ENCODE measurements around the gene RBM15.

The RBM15 gene

GRCh38 chr1:110348050-110348449 is 8.9 kb downstream of the RBM15 start:
- no peak overlapping the region for H3K9ac ChIP-seq (ENCODE audit: low read length)
- TF ChIP-seq EZH2 (optimal IDR thresholded peaks at IDR 0.05; ENCODE audit: low read depth, low read length): no peak
- TF ChIP-seq CTCF (IDR thresholded peaks at IDR 0.05; ENCODE audit: low read length): no peak
- no peak for TF ChIP-seq EZH2phosphoT487 (IDR thresholded peaks at IDR 0.05; ENCODE audit: low read length)
- no peak overlapping the region for H3K27ac ChIP-seq (ENCODE audit: low read length)
- H3K79me2 ChIP-seq (ENCODE audit: low read length): peaks cover 92% of the 10 kb centered on the region
- peaks cover 14% of the 10 kb centered on the region for H4K20me1 ChIP-seq (ENCODE audit: insufficient read depth, low read length)
- H2AFZ ChIP-seq (ENCODE audit: low read length): no peak overlapping the region
- no peak overlapping the region for H3K4me2 ChIP-seq (ENCODE audit: low read depth, low read length)
- DNase-seq: no peak
- no peaks in the 10 kb centered on the region for H3F3A ChIP-seq (ENCODE audit: insufficient read depth, low read length)
- no peak overlapping the region for H3K4me3 ChIP-seq (ENCODE audit: low read length)
- no peaks in the 10 kb centered on the region; the same call in 1 of the 2 replicates for H3K36me3 ChIP-seq (replicated peaks; ENCODE audit: insufficient read depth, low read length)
- H3K9me2 ChIP-seq (replicated peaks; ENCODE audit: insufficient read depth, low read length): no peaks in the 10 kb centered on the region
- H3K9me3 ChIP-seq (replicated peaks; ENCODE audit: insufficient read depth, low read length): no peaks in the 10 kb centered on the region
- H3K4me1 ChIP-seq (ENCODE audit: low read length): no peaks in the 10 kb centered on the region
- no peaks in the 10 kb centered on the region for H3K27me3 ChIP-seq (replicated peaks; ENCODE audit: insufficient read depth, low read length)

- Histone ChIP-seq H3K9ac (ENCODE audit: low read length) (no peak overlapping the region), H3K4me2 (ENCODE audit: low read depth, low read length) (no peak overlapping the region), H3K4me1 (ENCODE audit: low read length) (no peaks in the 10 kb centered on the region), H3K27me3 (replicated peaks; ENCODE audit: insufficient read depth, low read length) (no peaks in the 10 kb centered on the region), H3K36me3 (replicated peaks; ENCODE audit: insufficient read depth, low read length) (no peaks in the 10 kb centered on the region), H3K27ac (ENCODE audit: low read length) (no peak overlapping the region), H3K9me2 (replicated peaks; ENCODE audit: insufficient read depth, low read length) (no peaks in the 10 kb centered on the region), H3K79me2 (ENCODE audit: low read length) (peaks cover 92% of the 10 kb centered on the region), H2AFZ (ENCODE audit: low read length) (no peak overlapping the region), H3K9me3 (replicated peaks; ENCODE audit: insufficient read depth, low read length) (no peaks in the 10 kb centered on the region), H3K4me3 (ENCODE audit: low read length) (no peak overlapping the region), H4K20me1 (ENCODE audit: insufficient read depth, low read length) (peaks cover 13% of the 10 kb centered on the region), H3F3A (ENCODE audit: insufficient read depth, low read length) (no peaks in the 10 kb centered on the region)
- TF ChIP-seq CTCF (IDR thresholded peaks at IDR 0.05; ENCODE audit: low read length): no peak
- no peak for DNase-seq
Observed at GRCh38 chr1:110348771-110349170, 9.6 kb downstream of the RBM15 start.

GRCh38 chr1:110350360-110350759 is 11.2 kb downstream of the RBM15 start:
- Histone ChIP-seq H3K79me2 (ENCODE audit: low read length) (peaks cover 80% of the 10 kb centered on the region), H3K27ac (ENCODE audit: low read length) (no peak overlapping the region), H3K27me3 (replicated peaks; ENCODE audit: insufficient read depth, low read length) (no peaks in the 10 kb centered on the region), H3K4me2 (ENCODE audit: low read depth, low read length) (no peak overlapping the region), H3K9me2 (replicated peaks; ENCODE audit: insufficient read depth, low read length) (no peaks in the 10 kb centered on the region), H2AFZ (ENCODE audit: low read length) (no peak overlapping the region), H3K36me3 (replicated peaks; ENCODE audit: insufficient read depth, low read length) (no peaks in the 10 kb centered on the region), H4K20me1 (ENCODE audit: insufficient read depth, low read length) (0 out of 2 replicates have a peak, but pooled peaks cover 1% of the 10 kb centered on the region), H3K9me3 (replicated peaks; ENCODE audit: insufficient read depth, low read length) (no peaks in the 10 kb centered on the region), H3F3A (ENCODE audit: insufficient read depth, low read length) (no peaks in the 10 kb centered on the region), H3K4me3 (ENCODE audit: low read length) (no peak overlapping the region), H3K9ac (ENCODE audit: low read length) (no peak overlapping the region), H3K4me1 (ENCODE audit: low read length) (no peaks in the 10 kb centered on the region)
- TF ChIP-seq CTCF (IDR thresholded peaks at IDR 0.05; ENCODE audit: low read length) (no peak), EZH2phosphoT487 (IDR thresholded peaks at IDR 0.05; ENCODE audit: low read length) (no peak), EZH2 (optimal IDR thresholded peaks at IDR 0.05; ENCODE audit: low read depth, low read length) (no peak)
- no peak for DNase-seq

Measured in MM.1S (cell line).